Ectodermal cell (in vitro differentiated cells): ENCODE data around the gene AUTS2.

Experiments
- H3K27ac ChIP-seq: 2 replicates; pipeline ENCODE4 v1.7.0; 2013; ENCODE audit warnings: mild to moderate bottlenecking, low read depth, low read length; ENCODE audit not compliant: insufficient read depth, poor library complexity, severe bottlenecking
- H3K27me3 ChIP-seq: 2 replicates; pipeline ENCODE4 v1.7.0; 2013; ENCODE audit warnings: mild to moderate bottlenecking, low read length; ENCODE audit not compliant: insufficient read depth, control insufficient read depth, poor library complexity, severe bottlenecking
- H3K36me3 ChIP-seq: one replicate; pipeline ENCODE4 v1.7.0; 2013; ENCODE audit warnings: low read length; ENCODE audit not compliant: control insufficient read depth, insufficient read depth
- H3K4me1 ChIP-seq: one replicate; pipeline ENCODE4 v1.7.0; 2013; ENCODE audit warnings: low read length; ENCODE audit not compliant: control insufficient read depth, insufficient read depth
- H3K4me3 ChIP-seq: 2 replicates; pipeline ENCODE4 v1.7.0; 2013; ENCODE audit warnings: low read depth, low read length, control low read depth; ENCODE audit not compliant: insufficient read depth
- H3K9me3 ChIP-seq: 2 replicates; pipeline ENCODE4 v1.7.0; 2013; ENCODE audit warnings: mild to moderate bottlenecking, low read length, moderate library complexity; ENCODE audit not compliant: control insufficient read depth
- WGBS, 2 experiments: methylation state at CpG; one replicate each; pipeline ENCODE4 v1.1.7; 2013; ENCODE audit warnings: missing lambda C conversion rate in 2 of 2; 5-methylcytosine and 5-hydroxymethylcytosine counted together

Gene AUTS2

DNA sequence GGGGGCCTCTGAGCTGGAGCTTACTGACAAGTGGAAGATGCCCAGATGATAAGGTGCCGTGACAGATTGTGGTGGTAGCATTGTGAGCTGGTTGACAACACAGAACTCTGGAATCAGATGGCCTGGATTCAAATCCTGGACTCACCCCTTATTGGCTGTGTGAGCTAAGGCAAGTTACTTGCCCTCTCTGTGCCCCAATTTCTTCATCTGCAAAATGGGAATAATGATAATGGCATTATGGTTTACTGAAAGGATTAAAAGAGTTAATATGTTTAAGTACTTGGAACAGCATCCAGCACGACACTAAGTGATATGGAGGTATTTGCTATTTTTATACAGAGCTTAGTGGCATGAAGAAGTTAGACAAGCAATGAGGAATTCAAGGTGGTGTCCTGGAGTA, 1067.7 kb downstream of the AUTS2 start:
- Histone ChIP-seq H3K4me1 (peaks cover 7% of the 10 kb centered on the region), H3K4me3 (no peak overlapping the region), H3K9me3 (no peaks in the 10 kb centered on the region), H3K27ac (no peak overlapping the region), H3K36me3 (no peaks in the 10 kb centered on the region), H3K27me3 (no peaks in the 10 kb centered on the region)
- WGBS, 2 experiments = 94 to 95% methylated on average over 2 of the region's 2 CpGs

DNA sequence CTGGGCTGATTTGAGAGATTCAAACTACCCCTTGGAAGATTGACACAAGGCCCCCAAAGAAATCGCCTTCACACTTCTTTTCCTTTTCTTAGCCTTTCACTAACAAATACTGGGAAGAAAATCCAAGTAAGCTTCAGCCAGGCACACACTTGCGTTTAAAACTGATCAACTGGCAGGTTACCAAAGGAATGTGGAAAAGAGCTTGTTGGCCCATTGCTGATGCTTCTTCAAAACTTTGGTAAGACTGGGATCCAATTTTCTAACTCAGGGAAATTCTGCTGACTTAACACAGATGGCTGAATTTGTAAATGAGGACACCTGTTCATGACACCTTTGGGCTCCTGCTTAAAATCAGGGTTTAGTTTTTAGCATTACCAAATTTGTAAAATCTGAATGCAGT, 1069.1 kb downstream of the AUTS2 start:
- H3K27ac ChIP-seq = no peak overlapping the region
- 86 to 89% methylated on average over 2 of the region's 2 CpGs for WGBS, 2 experiments
- no peak overlapping the region for H3K4me3 ChIP-seq
- H3K4me1 ChIP-seq = peaks cover 7% of the 10 kb centered on the region
- H3K27me3 ChIP-seq = no peaks in the 10 kb centered on the region
- no peaks in the 10 kb centered on the region for H3K9me3 ChIP-seq
- H3K36me3 ChIP-seq = no peaks in the 10 kb centered on the region

DNA sequence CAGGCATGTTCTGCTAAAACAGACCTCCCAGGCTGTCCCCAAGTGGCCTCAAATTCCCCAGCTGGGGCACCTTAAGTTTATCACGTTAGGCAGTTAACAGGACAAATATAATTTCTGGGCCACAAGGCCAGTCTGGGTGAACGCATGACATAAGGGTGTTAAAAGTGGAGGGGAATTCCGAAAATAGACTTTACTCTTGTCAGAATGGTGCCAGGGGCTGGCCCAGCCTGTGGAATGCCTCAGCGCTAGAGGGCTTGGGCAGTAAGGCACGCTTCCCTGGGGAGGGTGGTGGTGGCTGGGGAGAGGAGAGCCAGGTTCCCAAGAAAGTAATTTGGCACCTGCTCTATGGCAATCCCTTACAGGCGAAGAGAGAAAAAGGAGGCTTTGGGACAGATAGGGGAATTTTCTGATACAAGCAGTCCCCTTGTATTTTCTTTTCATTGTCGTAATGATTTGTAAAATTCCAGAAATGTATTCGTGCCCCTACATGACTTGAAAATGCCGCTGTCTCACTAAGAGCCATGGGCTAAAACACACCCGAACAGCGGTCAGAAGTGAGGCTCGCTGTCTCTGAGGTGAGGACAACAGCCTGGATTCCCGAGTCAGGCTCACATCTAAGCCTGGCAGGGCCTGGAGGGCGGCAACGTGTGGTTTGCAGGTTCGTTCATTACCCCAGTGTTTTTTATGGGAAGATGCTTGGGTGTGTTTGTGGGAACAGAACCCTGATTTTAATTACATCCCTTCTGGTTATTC, 1070.5 kb downstream of the AUTS2 start:
- Histone ChIP-seq H3K36me3 (no peaks in the 10 kb centered on the region), H3K27me3 (no peaks in the 10 kb centered on the region), H3K4me3 (no peak overlapping the region), H3K27ac (no peak overlapping the region), H3K9me3 (no peaks in the 10 kb centered on the region), H3K4me1 (peaks cover 7% of the 10 kb centered on the region)
- 88 to 90% methylated on average over 16 of the region's 16 CpGs for WGBS, 2 experiments

DNA sequence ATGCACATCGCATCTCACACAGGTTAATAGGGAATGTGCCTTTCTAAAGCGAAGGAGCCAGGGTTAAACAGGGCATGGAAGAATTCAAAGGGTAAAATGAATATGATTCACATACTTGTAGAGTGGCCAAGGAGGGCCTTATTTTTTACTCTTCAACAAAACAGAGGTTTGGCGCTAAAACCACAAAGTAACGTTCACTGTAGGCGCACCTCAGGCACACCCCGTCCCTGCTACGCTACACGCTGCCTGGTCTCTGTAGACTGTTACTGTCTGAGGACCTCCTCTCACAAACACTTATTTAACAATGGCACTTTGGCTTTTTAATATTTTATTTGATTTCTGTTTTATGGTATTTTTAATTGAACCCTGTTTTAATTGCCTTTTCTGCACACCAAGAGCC, 1071.6 kb downstream of the AUTS2 start:
- Histone ChIP-seq H3K9me3 (no peaks in the 10 kb centered on the region), H3K36me3 (no peaks in the 10 kb centered on the region), H3K4me3 (no peak overlapping the region), H3K4me1 (peaks cover 15% of the 10 kb centered on the region), H3K27me3 (no peaks in the 10 kb centered on the region), H3K27ac (no peak overlapping the region)
- WGBS, 2 experiments = 97 to 99% methylated on average over 8 of the region's 8 CpGs

DNA sequence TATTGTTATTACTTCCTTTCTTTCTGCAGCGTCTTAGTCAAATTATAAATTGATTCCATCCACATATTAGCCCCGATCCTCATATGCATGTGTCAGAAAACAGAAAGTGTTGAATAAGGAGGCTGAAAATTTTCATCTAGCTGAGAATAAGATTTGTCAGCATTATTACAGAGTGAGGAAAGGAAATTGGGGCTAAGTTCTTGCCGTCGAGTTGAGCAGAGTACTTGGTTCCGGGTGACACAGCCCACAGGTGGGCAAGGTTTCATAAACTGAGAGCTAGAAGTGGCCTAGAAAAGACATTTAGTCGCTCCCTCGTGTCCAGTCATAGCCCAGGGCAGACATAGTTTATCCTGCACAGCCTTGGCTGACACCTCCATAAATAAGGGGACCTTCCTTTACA, 1072.0 kb downstream of the AUTS2 start:
- Histone ChIP-seq H3K27ac (no peak overlapping the region), H3K27me3 (no peaks in the 10 kb centered on the region), H3K36me3 (no peaks in the 10 kb centered on the region), H3K9me3 (no peaks in the 10 kb centered on the region), H3K4me1 (peaks cover 17% of the 10 kb centered on the region), H3K4me3 (no peak overlapping the region)
- 96 to 98% methylated on average over 6 to 7 of the region's 7 CpGs for WGBS, 2 experiments

DNA sequence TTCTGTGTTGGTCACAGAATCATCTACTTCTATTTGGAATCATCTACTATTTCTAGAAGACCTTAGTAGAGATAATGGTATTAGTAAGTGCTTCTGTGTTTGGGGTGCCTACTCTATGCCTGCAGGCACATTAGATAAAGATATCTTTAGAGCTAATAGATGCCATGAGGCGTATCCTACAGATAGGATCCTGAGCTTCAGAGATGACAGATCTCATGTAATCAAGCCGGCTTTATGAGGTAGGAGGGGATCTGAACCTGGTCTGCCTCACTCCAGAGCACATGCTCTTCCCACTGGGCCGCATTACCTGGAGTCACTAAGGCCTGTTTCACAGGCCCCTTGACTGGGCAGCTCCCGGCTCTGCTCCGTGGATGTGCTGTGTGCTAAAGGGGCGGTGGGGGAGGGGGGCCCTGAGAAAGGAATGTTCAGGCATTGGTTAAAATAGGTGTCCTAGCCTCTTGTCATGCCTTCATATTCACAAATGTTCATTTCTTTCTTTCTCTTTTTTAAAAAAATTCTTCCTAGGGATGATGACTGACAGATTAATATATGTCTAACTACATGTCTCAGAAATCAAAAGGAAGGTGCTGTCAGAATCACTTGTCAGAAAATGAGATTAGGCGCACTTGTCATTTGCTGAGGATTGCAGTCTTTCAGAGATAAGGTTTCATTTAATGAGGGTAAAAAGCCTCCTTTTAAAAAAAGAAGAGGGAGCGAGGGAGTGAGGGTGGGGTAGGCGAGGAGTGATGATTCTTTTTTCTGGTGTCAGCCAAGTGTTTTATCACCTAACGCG, 1075.7 kb downstream of the AUTS2 start:
- H3K4me1 ChIP-seq = peaks cover 10% of the 10 kb centered on the region
- H3K27me3 ChIP-seq = no peaks in the 10 kb centered on the region
- no peak overlapping the region for H3K27ac ChIP-seq
- no peaks in the 10 kb centered on the region for H3K36me3 ChIP-seq
- WGBS, 2 experiments = 87 to 91% methylated on average over 11 of the region's 11 CpGs
- H3K4me3 ChIP-seq = no peak overlapping the region
- H3K9me3 ChIP-seq = no peaks in the 10 kb centered on the region

DNA sequence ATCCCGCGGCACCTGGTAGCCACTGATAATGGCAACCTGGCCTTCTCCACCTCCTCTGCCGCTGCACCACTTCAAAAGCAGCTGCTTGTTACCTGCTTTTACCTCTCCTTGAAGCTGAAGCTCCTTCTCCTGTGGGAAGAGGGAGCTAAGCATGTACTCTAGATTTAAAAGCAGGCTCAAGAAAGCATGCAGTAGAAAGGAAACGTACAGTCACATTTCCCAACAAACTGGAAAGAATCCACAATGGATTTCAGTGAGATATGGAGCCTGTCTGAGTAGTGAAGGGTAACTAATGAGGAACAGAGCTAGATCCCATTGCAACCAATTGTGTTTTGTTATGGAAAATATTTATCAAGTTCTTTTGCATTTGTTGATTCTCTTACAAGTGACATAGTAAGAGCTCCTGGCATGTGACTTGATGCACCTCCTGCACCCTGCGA, 1076.3 kb downstream of the AUTS2 start:
- no peaks in the 10 kb centered on the region for H3K9me3 ChIP-seq
- H3K27me3 ChIP-seq = no peaks in the 10 kb centered on the region
- H3K4me1 ChIP-seq = peaks cover 10% of the 10 kb centered on the region
- H3K36me3 ChIP-seq = no peaks in the 10 kb centered on the region
- no peak overlapping the region for H3K27ac ChIP-seq
- 84 to 92% methylated on average over 5 of the region's 5 CpGs for WGBS, 2 experiments
- H3K4me3 ChIP-seq = no peak overlapping the region

DNA sequence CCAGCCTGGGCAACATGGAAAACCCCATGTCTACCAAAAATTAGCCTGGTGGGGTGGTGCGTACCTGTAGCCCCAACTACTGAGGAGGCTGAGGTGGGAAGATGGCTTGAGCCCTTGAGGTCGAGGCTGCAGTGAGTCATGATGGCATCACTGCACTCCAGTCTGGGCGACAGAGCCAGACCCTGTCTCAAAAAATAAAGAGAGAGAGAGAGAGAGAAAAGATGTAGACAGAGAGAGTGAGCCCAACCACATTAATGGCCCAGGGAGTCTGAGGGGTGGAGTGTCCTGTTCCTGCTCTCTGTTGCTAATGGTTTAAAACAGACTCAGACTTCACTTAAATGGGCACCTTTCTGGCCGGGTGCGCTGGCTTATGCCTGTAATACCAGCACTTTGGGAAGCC, 1078.0 kb downstream of the AUTS2 start:
- H3K4me3 ChIP-seq = no peak overlapping the region
- WGBS, 2 experiments = 92 to 96% methylated on average over 5 of the region's 5 CpGs
- H3K9me3 ChIP-seq = no peaks in the 10 kb centered on the region
- H3K27ac ChIP-seq = no peak overlapping the region
- peaks cover 10% of the 10 kb centered on the region for H3K4me1 ChIP-seq
- H3K27me3 ChIP-seq = peaks cover 7% of the 10 kb centered on the region
- H3K36me3 ChIP-seq = no peaks in the 10 kb centered on the region

DNA sequence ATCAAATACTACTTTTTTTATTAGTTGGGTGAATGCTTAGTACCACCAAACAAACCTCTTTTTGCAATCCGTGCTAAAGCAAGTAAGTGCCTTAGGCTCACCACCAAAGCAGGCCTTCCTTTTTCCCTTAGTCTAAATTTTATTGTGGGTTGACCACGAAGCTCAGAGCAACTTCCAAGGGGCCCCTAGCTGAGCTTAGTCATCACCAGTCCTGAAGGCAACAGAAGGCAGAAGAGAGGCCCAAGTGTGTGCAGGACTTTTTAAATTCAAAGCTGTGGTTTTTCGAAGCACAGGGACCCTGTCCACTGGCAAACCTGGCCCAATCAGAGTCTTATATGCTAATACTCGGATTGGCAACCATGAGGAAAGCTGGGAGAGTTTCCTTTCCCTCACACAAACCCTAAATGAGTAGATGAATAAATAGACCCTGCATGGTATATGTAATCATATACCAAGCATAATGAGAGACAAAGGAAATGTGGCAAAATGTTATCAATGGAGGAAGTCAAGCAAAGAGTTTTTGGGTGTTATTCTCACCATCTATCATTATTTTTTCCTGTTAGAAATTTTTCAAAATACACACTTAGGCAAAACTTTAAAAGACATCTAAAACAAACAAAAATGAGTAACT, 1080.5 kb downstream of the AUTS2 start:
- peaks cover 22% of the 10 kb centered on the region for H3K27me3 ChIP-seq

DNA sequence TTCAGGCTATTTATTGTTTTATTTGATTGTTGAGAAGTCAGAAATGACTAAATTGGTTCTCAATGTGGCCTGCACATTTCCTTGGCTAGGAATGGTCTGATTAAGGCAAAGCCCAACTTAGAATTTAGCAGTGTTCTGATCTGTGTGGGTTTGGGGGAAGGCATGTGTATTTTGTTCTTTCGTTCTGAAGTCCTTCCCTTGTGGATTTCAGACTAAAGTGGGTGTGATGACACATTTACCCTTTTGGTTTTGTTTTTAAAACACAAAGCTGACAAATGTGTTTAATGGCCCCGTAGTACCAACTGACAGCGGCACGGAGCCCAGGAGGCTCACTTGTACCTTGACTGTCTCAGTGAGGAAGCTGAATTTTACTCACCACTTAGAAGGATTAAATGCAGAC, 1081.4 kb downstream of the AUTS2 start:
- H3K27me3 ChIP-seq = peaks cover 31% of the 10 kb centered on the region
- 75 to 80% methylated on average over 4 of the region's 4 CpGs for WGBS, 2 experiments
- peaks cover 4% of the 10 kb centered on the region for H3K4me1 ChIP-seq
- H3K9me3 ChIP-seq = no peaks in the 10 kb centered on the region
- no peak overlapping the region for H3K4me3 ChIP-seq
- H3K36me3 ChIP-seq = no peaks in the 10 kb centered on the region
- no peak overlapping the region for H3K27ac ChIP-seq

More for the DNA sequence above, 1080.5 kb downstream of the AUTS2 start:
- Histone ChIP-seq H3K27ac (no peak overlapping the region), H3K9me3 (no peaks in the 10 kb centered on the region), H3K4me1 (peaks cover 10% of the 10 kb centered on the region), H3K36me3 (no peaks in the 10 kb centered on the region), H3K4me3 (no peak overlapping the region)
- WGBS, 2 experiments = 65 to 67% methylated on average over 4 of the region's 4 CpGs
